NT2/D1 (cell line): ENCODE data around the gene ARHGAP12.

Source experiments
- DNase-seq: peaks from one replicate; pipeline ENCODE4 v3.0.0-alpha.2; 2011; ENCODE audit warnings: low read depth, low spot score
- H3K27me3 ChIP-seq: 2 replicates; pipeline ENCODE4 v1.6.0; 2011; ENCODE audit warnings: mild to moderate bottlenecking; ENCODE audit not compliant: insufficient read length, insufficient read depth
- H3K36me3 ChIP-seq: 2 replicates; pipeline ENCODE4 v1.6.1; 2011; ENCODE audit warnings: mild to moderate bottlenecking, low read length, mixed read lengths; ENCODE audit not compliant: insufficient read depth, insufficient read length
- H3K4me1 ChIP-seq: 2 replicates; pipeline ENCODE4 v1.5.1; 2011; ENCODE audit not compliant: insufficient read depth, insufficient read length
- H3K4me3 ChIP-seq: 2 replicates; pipeline ENCODE4 v1.5.1; 2011; ENCODE audit warnings: low read depth; ENCODE audit not compliant: insufficient read length
- H3K9ac ChIP-seq: 2 replicates; pipeline ENCODE4 v1.6.0; 2011; ENCODE audit warnings: low read depth; ENCODE audit not compliant: insufficient read length
- H3K9me3 ChIP-seq: 2 replicates; pipeline ENCODE4 v1.5.1; 2011; ENCODE audit warnings: mild to moderate bottlenecking, low read length; ENCODE audit not compliant: insufficient read depth
- SUZ12 ChIP-seq: IDR thresholded peaks from 2 replicates; pipeline ENCODE4 v1.6.1; 2011; ENCODE audit not compliant: insufficient read length, insufficient read depth; ENCODE audit errors: extremely low read depth
- YY1 ChIP-seq: IDR thresholded peaks from 2 replicates; pipeline ENCODE4 v1.6.1; 2011; ENCODE audit not compliant: insufficient read length, insufficient read depth
- ZNF274 ChIP-seq: IDR thresholded peaks from 2 replicates; pipeline ENCODE4 v1.6.1; 2011; ENCODE audit warnings: mild to moderate bottlenecking, low read depth, low read length

Gene ARHGAP12

DNA sequence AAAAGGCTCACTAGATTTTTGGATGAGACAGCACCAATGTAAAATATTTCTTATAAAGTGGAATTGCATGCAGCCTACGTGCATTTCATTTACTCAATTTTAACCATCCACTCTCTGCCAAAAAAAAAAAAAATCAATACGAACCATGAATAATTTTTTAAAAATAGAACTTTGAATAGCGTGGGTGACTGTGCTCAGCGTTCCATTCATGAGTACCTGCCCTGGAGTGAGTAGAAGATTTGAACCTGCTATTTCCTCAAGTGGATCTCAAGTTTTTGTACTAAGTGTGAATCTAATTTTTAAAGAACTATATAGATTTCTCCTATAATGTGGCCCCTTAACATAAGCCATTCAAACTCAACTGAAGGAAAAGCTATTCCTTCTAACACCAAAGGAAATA is 105.3 kb downstream of the ARHGAP12 start:
- DNase-seq = no peak
- H3K27me3 ChIP-seq = no peaks in the 10 kb centered on the region
- no peaks in the 10 kb centered on the region for H3K4me1 ChIP-seq
- no peak for TF ChIP-seq YY1
- TF ChIP-seq SUZ12 = no peak
- TF ChIP-seq ZNF274 = no peak
- no peaks in the 10 kb centered on the region for H3K9me3 ChIP-seq
- H3K4me3 ChIP-seq = no peak overlapping the region
- H3K36me3 ChIP-seq = peaks cover 2% of the 10 kb centered on the region
- H3K9ac ChIP-seq = no peak overlapping the region

DNA sequence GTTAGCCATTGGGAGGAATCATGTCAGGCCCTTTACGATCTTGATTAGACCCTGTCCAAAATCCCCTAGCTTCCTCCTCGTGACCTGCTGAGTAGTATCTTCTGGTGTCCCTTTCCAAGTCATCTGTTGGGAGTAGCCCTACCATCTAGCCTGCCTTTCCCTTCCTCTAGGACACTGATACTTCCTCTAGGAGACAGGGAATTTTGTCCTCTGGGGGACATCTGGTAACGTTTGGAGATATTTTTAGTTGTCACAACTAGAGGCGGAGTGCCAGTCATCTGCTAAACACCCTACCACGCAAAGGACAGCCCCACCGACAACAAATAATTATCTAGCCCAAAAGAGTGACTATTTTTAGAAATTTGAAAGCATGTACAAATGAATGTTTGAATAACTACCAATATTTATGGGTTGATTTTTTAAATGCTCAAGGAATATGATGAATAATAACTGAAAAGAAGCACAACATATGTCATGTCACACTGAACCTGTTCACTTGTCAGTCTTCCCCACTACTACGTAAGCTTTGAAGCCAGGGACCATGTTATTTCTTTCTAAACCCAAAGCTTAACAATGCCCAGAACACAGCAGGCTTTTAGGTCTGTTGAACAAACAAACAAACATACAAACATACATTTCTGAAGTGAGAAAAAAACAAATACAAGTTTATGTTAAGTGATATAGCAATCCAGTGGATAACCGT is 105.9 kb downstream of the ARHGAP12 start:
- Histone ChIP-seq H3K4me1 (no peaks in the 10 kb centered on the region), H3K27me3 (no peaks in the 10 kb centered on the region), H3K9ac (no peak overlapping the region), H3K9me3 (no peaks in the 10 kb centered on the region), H3K4me3 (no peak overlapping the region), H3K36me3 (peaks cover 2% of the 10 kb centered on the region)
- DNase-seq = no peak
- TF ChIP-seq YY1 (no peak), SUZ12 (no peak), ZNF274 (no peak)

DNA sequence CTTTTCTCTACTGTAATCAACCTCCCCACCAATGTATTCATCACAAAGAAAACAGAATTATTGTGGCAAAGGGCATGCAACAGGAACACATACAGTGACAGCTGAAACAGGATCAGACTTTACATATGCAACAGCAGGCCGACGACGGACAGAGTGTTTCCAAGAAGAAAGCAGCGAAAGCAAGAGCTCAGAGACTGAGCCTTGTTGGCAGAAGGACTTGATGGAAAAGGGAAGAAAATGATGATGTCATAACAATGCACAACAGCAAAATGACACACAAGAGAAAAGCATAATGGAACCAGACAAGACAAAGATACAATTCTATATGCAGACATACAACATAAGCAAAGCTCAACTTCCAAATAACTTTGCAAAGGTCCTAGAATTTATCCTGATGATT is 106.5 kb downstream of the ARHGAP12 start:
- no peak overlapping the region for H3K9ac ChIP-seq
- no peaks in the 10 kb centered on the region for H3K27me3 ChIP-seq
- no peak overlapping the region for H3K4me3 ChIP-seq
- H3K9me3 ChIP-seq = no peaks in the 10 kb centered on the region
- H3K4me1 ChIP-seq = no peaks in the 10 kb centered on the region
- H3K36me3 ChIP-seq = peaks cover 2% of the 10 kb centered on the region
- DNase-seq = no peak
- TF ChIP-seq ZNF274 (no peak), SUZ12 (no peak), YY1 (no peak)

DNA sequence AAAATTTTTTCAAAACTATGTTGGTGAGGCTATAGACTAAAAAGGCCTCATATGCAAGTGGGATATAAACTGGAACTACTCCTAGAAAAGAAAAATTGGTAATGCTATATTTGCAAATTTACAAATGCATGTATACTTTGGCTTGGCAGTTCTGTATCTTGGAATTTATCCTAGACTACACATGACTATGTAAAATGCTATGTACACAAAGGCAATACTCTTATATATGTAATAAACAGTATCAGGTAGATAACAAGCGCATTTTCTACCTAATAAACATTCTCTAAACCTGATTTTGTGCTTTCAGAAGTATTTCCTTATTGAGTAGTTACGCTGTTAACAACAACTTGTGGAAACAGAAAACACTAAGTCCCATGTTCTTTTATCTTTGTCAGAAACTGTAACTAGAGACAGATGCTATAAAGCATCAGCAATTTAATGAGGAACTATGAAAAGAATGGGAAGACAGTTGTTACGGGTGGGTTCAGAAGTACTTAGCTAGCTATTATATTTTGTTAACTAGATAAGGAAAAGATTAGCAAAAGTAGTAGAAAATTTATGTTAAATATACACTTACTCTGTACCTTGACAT is 107.8 kb downstream of the ARHGAP12 start:
- DNase-seq = no peak
- H3K4me1 ChIP-seq = no peaks in the 10 kb centered on the region
- TF ChIP-seq YY1 (no peak), SUZ12 (no peak), ZNF274 (no peak)
- peaks cover 2% of the 10 kb centered on the region for H3K36me3 ChIP-seq
- H3K9ac ChIP-seq = no peak overlapping the region
- H3K9me3 ChIP-seq = no peaks in the 10 kb centered on the region
- H3K27me3 ChIP-seq = no peaks in the 10 kb centered on the region
- no peak overlapping the region for H3K4me3 ChIP-seq

DNA sequence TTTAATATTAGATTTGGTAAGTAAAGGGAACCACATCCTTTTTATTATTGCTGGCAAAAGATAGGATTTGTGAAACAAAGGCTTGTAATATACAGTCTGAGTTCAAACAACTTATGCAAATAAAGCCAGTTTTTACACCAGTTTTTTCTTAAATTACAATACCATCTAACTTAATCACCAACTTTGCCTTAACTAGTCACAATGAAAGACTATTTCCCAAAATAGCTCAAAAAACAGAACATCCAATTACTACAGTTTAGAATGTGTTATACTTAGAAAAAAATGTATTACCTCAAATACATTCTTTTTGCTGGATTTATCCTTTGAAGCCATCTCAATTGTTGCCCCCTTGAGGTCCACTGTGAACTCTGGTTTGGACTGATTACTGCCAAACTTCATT is 108.5 kb downstream of the ARHGAP12 start:
- Histone ChIP-seq H3K27me3 (no peaks in the 10 kb centered on the region), H3K36me3 (peaks cover 2% of the 10 kb centered on the region), H3K4me3 (no peak overlapping the region), H3K9ac (no peak overlapping the region), H3K4me1 (no peaks in the 10 kb centered on the region), H3K9me3 (no peaks in the 10 kb centered on the region)
- TF ChIP-seq YY1 (no peak), ZNF274 (no peak), SUZ12 (no peak)
- no peak for DNase-seq

DNA sequence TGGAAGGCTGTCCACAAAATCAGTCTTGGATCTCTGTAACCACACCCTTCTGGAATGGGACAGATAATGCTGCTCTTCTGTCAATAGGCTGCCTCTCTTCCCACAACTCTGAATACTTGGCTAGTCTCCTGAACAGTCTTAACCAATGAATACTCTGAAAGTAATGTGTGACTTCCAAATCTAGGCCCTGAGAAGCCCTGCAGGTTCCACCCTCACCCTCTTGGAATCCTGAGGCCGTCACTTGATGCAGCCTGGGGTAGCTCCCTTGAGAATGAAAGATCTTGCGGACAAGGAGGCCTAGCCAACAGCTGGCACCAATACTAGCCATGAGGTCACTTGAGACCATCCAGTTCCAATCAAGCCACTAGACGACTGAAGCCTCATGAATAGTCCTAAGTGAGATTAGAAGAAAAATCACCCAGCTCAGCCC is 109.2 kb downstream of the ARHGAP12 start:
- no peak for DNase-seq
- no peak for TF ChIP-seq YY1
- no peak for TF ChIP-seq SUZ12
- no peak for TF ChIP-seq ZNF274
- H3K9ac ChIP-seq = no peak overlapping the region
- H3K4me3 ChIP-seq = no peak overlapping the region
- no peaks in the 10 kb centered on the region for H3K9me3 ChIP-seq
- no peaks in the 10 kb centered on the region for H3K4me1 ChIP-seq
- H3K36me3 ChIP-seq = peaks cover 2% of the 10 kb centered on the region
- no peaks in the 10 kb centered on the region for H3K27me3 ChIP-seq

DNA sequence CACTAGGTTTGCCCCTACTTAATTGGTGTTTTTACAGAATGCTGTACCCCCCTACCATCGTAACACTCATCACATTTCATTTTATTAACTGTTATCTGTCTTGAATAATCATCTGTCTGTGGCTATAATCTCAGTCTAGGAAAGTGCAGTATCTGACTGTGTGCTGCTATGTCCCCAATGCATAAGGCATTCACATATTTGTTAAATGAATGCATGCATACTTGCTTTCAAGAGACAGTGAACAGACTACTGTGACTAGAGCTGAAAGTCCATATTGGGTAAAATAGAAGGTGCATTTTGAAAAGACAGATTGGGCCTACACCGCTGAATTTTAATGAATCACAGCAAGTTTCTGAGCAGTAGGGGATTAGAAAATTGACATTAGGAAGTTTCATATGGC is 112.3 kb downstream of the ARHGAP12 start:
- Histone ChIP-seq H3K9me3 (no peaks in the 10 kb centered on the region), H3K27me3 (no peaks in the 10 kb centered on the region), H3K4me3 (no peak overlapping the region), H3K4me1 (no peaks in the 10 kb centered on the region), H3K36me3 (peaks cover 9% of the 10 kb centered on the region), H3K9ac (no peak overlapping the region)
- TF ChIP-seq SUZ12 (no peak), ZNF274 (no peak), YY1 (no peak)
- no peak for DNase-seq
